MG63 (cell line): ENCODE measurements around the gene SPATA33. TPM values are rescaled to one million over a fixed set of nuclear protein-coding genes. Genes with fewer than 3 reads are reported as not detected.
"Not testable (repeated sequence)": the region's sequence is repeated elsewhere in the genome, so short reads cannot be mapped to it uniquely, and the experiment has no call there.

Experiments used
- DNase-seq: peaks from one replicate; pipeline ENCODE4 v3.0.0-alpha.2; 2020
- H3K27me3 ChIP-seq: fragments of 250-450 bp; sonication (Bioruptor Pico); 2 replicates; pipeline ENCODE4 v1.5.1; 2020; ENCODE audit warnings: mild to moderate bottlenecking, moderate library complexity
- H3K36me3 ChIP-seq: fragments of 250-450 bp; sonication (Bioruptor Pico); 2 replicates; pipeline ENCODE4 v1.5.1; 2020; ENCODE audit warnings: mild to moderate bottlenecking, moderate library complexity
- H3K4me3 ChIP-seq: fragments of 250-450 bp; sonication (Bioruptor Pico); 2 replicates; pipeline ENCODE4 v1.5.1; 2020; ENCODE audit warnings: mild to moderate bottlenecking, moderate library complexity
- H3K9me3 ChIP-seq: fragments of 250-450 bp; sonication (Bioruptor Pico); 2 replicates; pipeline ENCODE4 v1.5.1; 2020; ENCODE audit warnings: mild to moderate bottlenecking, moderate library complexity
- total RNA-seq: library from RNA; depleted of rRNA; stranded (reverse); fragments of >200 nt; shearing (Covaris generic); gene quantifications from 2 replicates; pipeline ENCODE4 v1.2.3, GENCODE V29; 2014; ENCODE audit warnings: low replicate concordance

The SPATA33 gene
- total RNA-seq, 1 experiment from 2014 or later = 6.6 TPM

GRCh38 chr16:89672177-89672941, 14.7 kb downstream of the SPATA33 start:
- Histone ChIP-seq H3K27me3 (no peaks in the 10 kb centered on the region), H3K9me3 (no peaks in the 10 kb centered on the region), H3K36me3 (no peaks in the 10 kb centered on the region), H3K4me3 (no peak overlapping the region)
- no peak for DNase-seq

DNA sequence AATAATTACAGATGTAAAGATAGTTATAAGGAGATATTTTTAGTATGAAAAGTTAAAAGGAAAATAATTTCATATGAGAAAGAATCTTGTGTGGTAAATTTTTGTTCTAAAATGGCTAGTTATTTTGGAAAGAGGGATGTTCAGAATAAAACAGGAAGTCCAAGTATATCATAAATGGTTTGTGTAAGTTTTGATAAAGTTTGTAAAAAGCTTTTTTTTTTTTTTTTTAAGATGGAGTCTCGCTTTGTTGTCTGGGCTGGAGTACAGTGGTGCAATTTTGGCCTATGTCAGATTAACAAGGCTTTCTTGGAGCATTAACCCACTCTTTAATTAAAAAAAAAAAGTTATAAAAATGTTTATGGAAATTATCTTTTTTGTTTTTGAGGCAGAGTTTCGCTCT, 20.6 kb downstream of the SPATA33 start:
- H3K27me3 ChIP-seq = no peaks in the 10 kb centered on the region
- no peak for DNase-seq
- H3K36me3 ChIP-seq = no peaks in the 10 kb centered on the region; the same call in 1 of the 2 replicates
- H3K4me3 ChIP-seq = no peak overlapping the region
- no peaks in the 10 kb centered on the region for H3K9me3 ChIP-seq

- no peak overlapping the region for H3K4me3 ChIP-seq
Measured at GRCh38 chr16:89685916-89686315, 28.3 kb downstream of the SPATA33 start.

GRCh38 chr16:89686520-89687091, 29.0 kb downstream of the SPATA33 start, which contains the start of gene CDK10:
TSS of gene CDK10 (plus strand) at chr16:89686689. CDS start at chr16:89686711, 22 bp downstream.
- H3K27me3 ChIP-seq = no peaks in the 10 kb centered on the region
- peak; percentile 76 for DNase-seq
- H3K4me3 ChIP-seq = peak within 1 kb of the TSS; percentile 80
- H3K9me3 ChIP-seq = no peaks in the 10 kb centered on the region
- peaks cover 2% of the 10 kb centered on the region for H3K36me3 ChIP-seq

More at GRCh38 chr16:89685916-89686315, 28.3 kb downstream of the SPATA33 start:
- H3K36me3 ChIP-seq = no peaks in the 10 kb centered on the region; the same call in none of the 2 replicates
- H3K27me3 ChIP-seq = no peaks in the 10 kb centered on the region
- DNase-seq = no peak
- no peaks in the 10 kb centered on the region for H3K9me3 ChIP-seq

GRCh38 chr16:89687092-89687940, 29.7 kb downstream of the SPATA33 start:
- Histone ChIP-seq H3K4me3 (peak overlapping the region; percentile 80), H3K36me3 (peaks cover 2% of the 10 kb centered on the region), H3K27me3 (no peaks in the 10 kb centered on the region), H3K9me3 (no peaks in the 10 kb centered on the region)
- DNase-seq = no peak

DNA sequence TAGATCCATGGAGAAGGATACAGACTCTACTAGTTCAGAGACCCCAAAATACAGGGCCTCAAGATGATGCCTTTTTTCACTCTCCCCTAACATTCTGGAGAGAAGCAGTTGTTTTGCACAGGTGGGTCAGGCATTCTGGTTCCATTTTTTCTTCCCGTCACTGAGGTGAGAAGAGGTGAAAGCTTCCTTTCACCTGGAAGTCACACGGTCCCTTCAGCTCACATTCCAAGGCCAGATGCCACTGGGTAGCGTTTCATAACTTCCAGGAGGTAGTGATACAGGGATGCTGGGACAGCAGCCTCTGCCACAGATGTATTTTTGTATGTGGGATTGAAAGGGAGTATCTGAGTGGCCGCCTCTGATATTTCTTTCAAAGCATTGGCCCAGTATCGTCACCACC, 30.8 kb downstream of the SPATA33 start:
- Histone ChIP-seq H3K27me3 (no peaks in the 10 kb centered on the region), H3K9me3 (no peaks in the 10 kb centered on the region), H3K36me3 (peaks cover 2% of the 10 kb centered on the region), H3K4me3 (no peak overlapping the region)
- DNase-seq = no peak

GRCh38 chr16:89689142-89689541, 31.5 kb downstream of the SPATA33 start:
- Histone ChIP-seq H3K36me3 (peaks cover 2% of the 10 kb centered on the region), H3K4me3 (no peak overlapping the region), H3K27me3 (no peaks in the 10 kb centered on the region), H3K9me3 (no peaks in the 10 kb centered on the region)
- no peak for DNase-seq

DNA sequence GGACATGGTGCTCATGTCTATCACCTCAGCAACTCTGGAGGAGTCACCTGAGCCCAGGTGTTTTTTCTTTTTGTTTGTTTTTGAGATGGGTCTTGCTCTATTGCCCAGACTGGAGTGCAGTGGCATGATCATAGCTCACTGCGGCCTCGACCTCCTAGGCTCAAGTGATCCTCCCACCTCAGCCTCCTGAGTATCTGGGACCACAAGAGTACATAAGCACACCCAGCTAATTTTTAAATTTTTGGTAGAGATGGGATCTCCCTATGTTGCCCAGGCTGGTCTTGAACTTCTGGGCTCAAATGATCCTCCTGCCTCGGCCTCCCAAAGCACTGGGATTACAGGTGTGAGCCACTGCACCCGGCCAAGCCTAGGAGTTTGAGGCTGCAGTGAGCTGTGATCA, 32.0 kb downstream of the SPATA33 start:
- not testable (repeated sequence) for H3K9me3 ChIP-seq, H3K27me3 ChIP-seq, H3K36me3 ChIP-seq, DNase-seq, H3K4me3 ChIP-seq

- Histone ChIP-seq H3K27me3 (no peaks in the 10 kb centered on the region), H3K36me3 (peaks cover 2% of the 10 kb centered on the region), H3K9me3 (no peaks in the 10 kb centered on the region), H3K4me3 (no peak overlapping the region)
- DNase-seq = no peak
Measured at GRCh38 chr16:89690392-89690901, 32.8 kb downstream of the SPATA33 start.

- Histone ChIP-seq H3K36me3 (peaks cover 2% of the 10 kb centered on the region), H3K27me3 (no peaks in the 10 kb centered on the region), H3K4me3 (no peak overlapping the region), H3K9me3 (no peaks in the 10 kb centered on the region)
- no peak for DNase-seq
Measured at GRCh38 chr16:89691231-89691985, 33.8 kb downstream of the SPATA33 start.

DNA sequence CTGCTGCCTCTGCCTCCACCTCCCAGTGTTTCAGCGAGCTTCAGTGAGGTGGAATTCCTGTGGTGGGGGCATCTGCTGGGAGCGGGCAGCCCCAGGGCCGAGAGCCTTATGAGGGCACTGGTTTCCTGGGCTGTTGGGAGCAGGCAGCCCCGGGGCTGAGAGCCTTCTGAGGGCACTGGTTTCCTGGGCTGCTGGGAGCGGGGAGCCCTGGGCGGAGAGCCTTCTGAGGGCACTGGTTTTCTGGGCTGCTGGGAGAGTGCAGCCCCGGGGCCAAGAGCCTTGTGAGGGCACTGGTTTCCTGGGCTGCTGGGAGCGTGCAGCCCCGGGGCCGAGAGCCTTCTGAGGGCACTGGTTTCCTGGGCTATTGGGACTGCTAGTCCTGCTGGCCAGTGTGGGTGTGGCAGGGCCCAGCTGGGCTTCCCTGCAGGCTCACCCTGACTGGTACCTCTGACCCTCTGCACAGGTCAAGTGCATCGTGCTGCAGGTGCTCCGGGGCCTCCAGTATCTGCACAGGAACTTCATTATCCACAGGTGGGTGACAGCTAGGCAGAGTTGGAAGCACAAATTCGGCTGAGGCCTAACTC, 34.4 kb downstream of the SPATA33 start:
- no peaks in the 10 kb centered on the region for H3K27me3 ChIP-seq
- no peak for DNase-seq
- no peak overlapping the region for H3K4me3 ChIP-seq
- no peaks in the 10 kb centered on the region for H3K9me3 ChIP-seq
- H3K36me3 ChIP-seq = peaks cover 2% of the 10 kb centered on the region

DNA sequence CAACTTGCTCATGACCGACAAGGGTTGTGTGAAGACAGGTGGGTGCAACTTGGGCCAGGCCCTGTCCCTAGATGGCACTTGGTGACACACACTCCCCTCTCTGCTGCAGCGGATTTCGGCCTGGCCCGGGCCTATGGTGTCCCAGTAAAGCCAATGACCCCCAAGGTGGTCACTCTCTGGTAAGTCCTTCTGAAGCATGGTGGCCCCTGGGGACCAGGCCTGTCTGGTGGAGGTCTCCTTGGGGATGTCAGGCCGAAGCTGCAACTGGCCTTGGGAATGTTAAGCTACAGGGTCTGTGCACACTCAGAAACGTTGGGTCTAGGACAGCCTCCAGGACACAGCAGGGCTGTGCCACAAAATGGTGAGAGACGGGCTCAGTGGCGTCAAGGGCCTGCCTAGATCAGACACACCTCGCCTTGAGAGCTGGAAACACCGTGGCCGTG, 35.7 kb downstream of the SPATA33 start:
- peaks cover 2% of the 10 kb centered on the region for H3K36me3 ChIP-seq
- H3K27me3 ChIP-seq = no peaks in the 10 kb centered on the region
- no peak for DNase-seq
- H3K4me3 ChIP-seq = no peak overlapping the region
- H3K9me3 ChIP-seq = no peaks in the 10 kb centered on the region

DNA sequence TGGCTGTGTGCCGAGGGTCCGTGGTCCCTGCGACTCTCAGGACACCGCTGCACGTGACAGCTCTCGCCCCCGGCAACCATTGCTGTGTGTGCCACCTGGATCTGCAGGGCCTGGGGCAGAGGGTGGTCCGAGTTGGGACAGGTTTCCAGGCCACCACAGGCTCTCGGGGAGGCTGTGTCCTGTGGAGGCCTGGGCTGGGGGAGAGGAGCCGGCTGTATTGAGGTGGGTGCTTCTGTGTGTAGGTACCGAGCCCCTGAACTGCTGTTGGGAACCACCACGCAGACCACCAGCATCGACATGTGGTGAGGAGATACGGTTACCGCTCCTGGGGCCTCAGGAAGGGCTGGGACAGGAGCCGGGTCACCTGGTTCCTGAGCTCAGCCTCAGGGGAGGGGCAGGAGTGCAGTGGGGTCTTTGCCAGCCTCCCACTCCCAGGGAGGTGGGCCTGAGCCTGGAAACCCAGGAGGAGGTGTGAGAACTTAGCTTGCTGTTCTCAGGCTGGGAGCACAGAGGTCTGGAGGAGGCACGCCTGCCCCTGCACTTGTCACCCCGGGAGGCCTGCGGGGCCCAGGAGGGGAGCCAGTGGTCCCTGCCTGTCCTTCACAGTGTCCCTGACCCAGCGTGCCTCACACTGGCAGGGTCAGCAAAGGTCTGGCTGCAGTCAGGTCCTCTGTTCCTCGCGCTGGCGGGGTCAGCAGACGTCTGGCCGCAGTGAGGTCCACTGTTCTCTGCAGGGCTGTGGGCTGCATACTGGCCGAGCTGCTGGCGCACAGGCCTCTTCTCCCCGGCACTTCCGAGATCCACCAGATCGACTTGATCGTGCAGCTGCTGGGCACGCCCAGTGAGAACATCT, 36.5 kb downstream of the SPATA33 start:
- DNase-seq = no peak
- Histone ChIP-seq H3K9me3 (no peaks in the 10 kb centered on the region), H3K4me3 (no peak overlapping the region), H3K36me3 (peaks cover 2% of the 10 kb centered on the region; the same call in 1 of the 2 replicates), H3K27me3 (no peaks in the 10 kb centered on the region)

- not testable (repeated sequence) for H3K4me3 ChIP-seq, H3K36me3 ChIP-seq, H3K9me3 ChIP-seq, H3K27me3 ChIP-seq, DNase-seq
Measured at GRCh38 chr16:89694784-89695085, 37.1 kb downstream of the SPATA33 start.

- peaks cover 2% of the 10 kb centered on the region; the same call in 1 of the 2 replicates for H3K36me3 ChIP-seq
- no peaks in the 10 kb centered on the region for H3K27me3 ChIP-seq
- H3K4me3 ChIP-seq = no peak overlapping the region
- no peak for DNase-seq
- H3K9me3 ChIP-seq = no peaks in the 10 kb centered on the region
Measured at GRCh38 chr16:89695086-89695874, 37.6 kb downstream of the SPATA33 start.
